Psoas muscle (tissue), 8 donors: ENCODE results near the gene ADSS1. TPM values are rescaled to one million over a fixed set of nuclear protein-coding genes. Genes with fewer than 3 reads are reported as not detected.

Source experiments
- ATAC-seq, 4 donors: fragments of 200-7000 bp; cut with Tn5 transposase; one replicate each; pipeline ENCODE4 v1.9.1; 2020; ENCODE audit warnings: moderate library complexity in 3 of 4, mild to moderate bottlenecking in 2 of 4
- DNase-seq, 2 donors: peaks; one replicate each; pipeline ENCODE4 v3.0.0-alpha.2; 2020
- H3K27ac ChIP-seq: fragments of 200-600 bp; one replicate; pipeline ENCODE4 v1.8.0; 2022
- H3K27me3 ChIP-seq, 3 donors: fragments of 200-600 bp in 1 of 3; one replicate each; pipeline versions ENCODE4 v1.6.1 to v1.8.0; 2013 to 2022; ENCODE audit warnings: low read length in 2 of 3, mild to moderate bottlenecking in 2 of 3, moderate library complexity in 1 of 3; ENCODE audit not compliant: insufficient read depth in 3 of 3
- H3K36me3 ChIP-seq, 2 donors: fragments of 200-600 bp in 1 of 2; one replicate each; pipeline versions ENCODE4 v1.6.1 to v1.8.0; 2013 to 2022; ENCODE audit warnings: low read depth in 1 of 2, mild to moderate bottlenecking in 1 of 2, moderate library complexity in 1 of 2; ENCODE audit not compliant: insufficient read depth in 1 of 2
- H3K4me1 ChIP-seq: fragments of 200-600 bp; one replicate; pipeline ENCODE4 v1.8.0; 2022
- H3K4me3 ChIP-seq: fragments of 200-600 bp; one replicate; pipeline ENCODE4 v1.8.0; 2022; ENCODE audit warnings: mild to moderate bottlenecking
- H3K9me3 ChIP-seq: fragments of 200-600 bp; one replicate; pipeline ENCODE4 v1.8.0; 2022
- CTCF ChIP-seq: fragments of 200-600 bp; IDR thresholded peaks from one replicate; pipeline ENCODE4 v1.8.0; 2022; ENCODE audit warnings: antibody characterized with exemption
- WGBS, 3 donors: extraction: QIAGEN DNeasy Blood & Tissue Kit; methylation state at CpG; one replicate each; pipeline versions ENCODE4 v1.1.6 to v1.1.7; 2013; 5-methylcytosine and 5-hydroxymethylcytosine counted together
- intact Hi-C, 2 donors: fragments of 100-400 bp; cut with DNase I; formaldehyde crosslinking; loops; one replicate each; pipeline versions ENCODE4 v1.11.0 to v1.14.2; 2022
- polyA plus RNA-seq, 3 donors: library from polyadenylated mRNA; stranded (reverse); fragments of 200-250 nt; gene quantifications; one replicate each; pipeline ENCODE4 v1.2.3, GENCODE V29; 2013
- total RNA-seq, 4 donors: library from RNA; stranded (reverse); fragmentation: NEBNext Ultra II Directional in 2 of 4; extraction: Animal tissue kit (Norgen Biotek cat#: 25700) in 2 of 4; gene quantifications; one replicate each; pipeline versions ENCODE4 v1.2.1 to v1.2.4, GENCODE V29; 2021 to 2023
- donor health status: healthy with polysubstance abuse.
- donor health status: DM: no; HTN: no; CAD: no; lungs with moderate emphysema.
- donor health status: Bipolar disorder and iron deficiency.
- donor health status: healthy.
- donor health status: DM: yes; HTN: yes; CAD: no.
- donor health status: DM: no; HTN: no; CAD: no.
- donor health status: DM: no; HTN: no; CAD: no.
- donor health status: DM: yes; HTN: yes; CAD: no.

ADSS1 gene
- total and polyA plus RNA-seq, 7 donors: 187 to 394 (median 300) TPM

GRCh38 chr14:104684449-104684821 is 39.6 kb upstream of the ADSS1 start:
- DNase-seq (peak in 1 of 2 donors; percentile 12), ATAC-seq (no peak)
- Histone ChIP-seq H3K36me3 (no peaks in the 10 kb centered on the region), H3K4me3 (no peak overlapping the region), H3K9me3 (no peaks in the 10 kb centered on the region), H3K4me1 (peaks cover 41% of the 10 kb centered on the region), H3K27ac (no peak overlapping the region), H3K27me3 (no peaks in the 10 kb centered on the region)
- WGBS, 3 donors: 94 to 96% (median 95%) methylated on average over 10 of the region's 10 CpGs
- no peak for TF ChIP-seq CTCF
- intact Hi-C loops: loop anchor here in 1 of 2 donors (10.0 kb wide), 1 partner anchor 810 kb away; the partner anchor contains the start of gene TEDC1

- no peaks in the 10 kb centered on the region for H3K27me3 ChIP-seq
- 81 to 90% (median 89%) methylated on average over 4 of the region's 4 CpGs for WGBS, 3 donors
- TF ChIP-seq CTCF: no peak
- ATAC-seq: no peak
- peaks cover 43% of the 10 kb centered on the region for H3K4me1 ChIP-seq
- H3K4me3 ChIP-seq: no peak overlapping the region
- no peak overlapping the region for H3K27ac ChIP-seq
- H3K36me3 ChIP-seq: no peaks in the 10 kb centered on the region
- DNase-seq: peak in 1 of 2 donors; percentile 10
- H3K9me3 ChIP-seq: no peaks in the 10 kb centered on the region
- intact Hi-C loops: loop anchor here in 1 of 2 donors (10.0 kb wide), 1 partner anchor 809 kb away; the partner anchor contains the start of gene TEDC1
These were observed 38.6 kb upstream of the ADSS1 start for GRCh38 chr14:104685216-104685997.

- Histone ChIP-seq H3K4me1 (peaks cover 43% of the 10 kb centered on the region), H3K4me3 (no peak overlapping the region), H3K27me3 (no peaks in the 10 kb centered on the region), H3K36me3 (no peaks in the 10 kb centered on the region), H3K27ac (no peak overlapping the region), H3K9me3 (no peaks in the 10 kb centered on the region)
- intact Hi-C loops: loop anchor here in 1 of 2 donors (10.0 kb wide), 1 partner anchor 809 kb away; the partner anchor contains the start of gene TEDC1
- TF ChIP-seq CTCF: no peak
- WGBS, 3 donors: 94 to 100% (median 100%) methylated on average over 2 of the region's 2 CpGs
- DNase-seq: peak in 1 of 2 donors; percentile 4
- ATAC-seq: no peak
These were observed 37.9 kb upstream of the ADSS1 start for GRCh38 chr14:104685998-104686610.

DNA sequence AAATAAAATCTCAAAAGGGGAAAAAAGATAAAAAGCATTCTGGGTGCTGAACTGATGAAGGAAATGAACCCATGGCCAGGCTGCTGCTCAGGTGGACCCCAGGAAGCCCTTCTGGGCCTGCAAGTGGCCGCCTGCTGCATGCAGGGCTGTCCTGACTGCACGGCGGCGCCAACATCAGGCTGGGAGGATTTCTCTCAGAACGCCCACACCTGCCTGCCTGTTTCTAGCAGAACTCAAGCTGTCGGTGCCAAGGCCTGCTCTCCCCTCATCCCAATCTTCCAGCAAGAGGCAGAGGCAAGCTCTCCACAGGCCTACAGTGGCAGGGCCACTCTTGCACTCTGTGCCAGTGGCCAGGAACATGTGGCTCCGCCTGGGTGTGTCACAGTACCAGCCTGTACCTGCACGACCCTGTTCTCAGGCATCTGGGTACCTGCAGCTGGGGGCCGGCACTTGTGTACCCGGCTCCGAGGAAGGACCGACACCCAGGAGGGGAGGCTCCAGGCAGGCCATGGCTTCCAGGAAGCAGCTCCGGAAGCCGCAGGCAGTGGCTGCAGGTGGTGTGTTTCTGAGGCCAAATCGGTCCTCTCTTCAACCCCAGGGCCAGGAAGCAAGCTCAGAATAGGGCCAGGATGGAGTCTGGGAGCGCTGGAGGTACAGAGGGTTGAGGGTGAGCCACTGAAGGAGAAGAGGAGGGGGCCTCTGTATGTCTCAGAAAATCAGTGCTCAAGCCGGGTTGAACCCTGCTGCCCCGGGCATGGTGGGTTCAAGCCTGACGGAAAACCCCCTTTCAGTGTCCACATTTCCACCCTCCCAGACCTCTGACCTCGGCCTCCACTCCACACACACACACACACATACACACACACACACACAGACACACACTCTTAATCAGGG is 37.2 kb upstream of the ADSS1 start:
- TF ChIP-seq CTCF: no peak
- intact Hi-C loops: loop anchor here in 1 of 2 donors (10.0 kb wide), 1 partner anchor 808 kb away; the partner anchor contains the start of gene TEDC1
- ATAC-seq: no peak
- Histone ChIP-seq H3K27me3 (no peaks in the 10 kb centered on the region), H3K4me1 (peaks cover 37% of the 10 kb centered on the region), H3K9me3 (no peaks in the 10 kb centered on the region), H3K27ac (no peak overlapping the region), H3K36me3 (no peaks in the 10 kb centered on the region), H3K4me3 (no peak overlapping the region)
- 76 to 79% (median 79%) methylated on average over 20 of the region's 20 CpGs for WGBS, 3 donors
- DNase-seq: peak in 1 of 2 donors; percentile 48
